Activated naive CD8-positive, alpha-beta T cell treated with anti-CD3 and anti-CD28 coated beads, Interleukin-2, amount 10 ng/mL, durations not matched to agents 7 days and 5 days (primary cell): ENCODE measurements around the gene CTIF. TPM values are rescaled to one million over a fixed set of nuclear protein-coding genes. Genes with fewer than 3 reads are reported as not detected.
A peak's percentile ranks its signal among the peaks of the same experiment; 100 is the strongest.

Experiments used
- ATAC-seq: fragments of 150-1000 bp; cut with Tn5 transposase; one replicate; pipeline ENCODE4 v1.10.0; 2021; ENCODE audit warnings: low read depth, moderate library complexity
- POLR2A ChIA-PET: fragments of 350-600 bp; sonication (Branson Sonifier 250); formaldehyde crosslinking; loops from one replicate; lab custom pipeline; 2021; ENCODE audit warnings: antibody characterized with exemption; lab: Charles Lee
- DNase-seq: peaks from one replicate; pipeline ENCODE4 v3.0.0; 2021
- H3K27ac Mint-ChIP-seq: one replicate; pipeline ENCODE4 v1.8.0; 2022; ENCODE audit warnings: mild to moderate bottlenecking, mixed read lengths
- H3K27me3 Mint-ChIP-seq: one replicate; pipeline ENCODE4 v1.8.0; 2022; ENCODE audit warnings: mild to moderate bottlenecking, moderate library complexity, mixed read lengths
- H3K36me3 Mint-ChIP-seq: one replicate; pipeline ENCODE4 v1.8.0; 2021; ENCODE audit warnings: mild to moderate bottlenecking, mixed read lengths
- H3K4me1 Mint-ChIP-seq: one replicate; pipeline ENCODE4 v1.8.0; 2021; ENCODE audit warnings: mixed read lengths
- H3K4me3 Mint-ChIP-seq: one replicate; pipeline ENCODE4 v1.8.0; 2022; ENCODE audit warnings: mild to moderate bottlenecking, moderate library complexity, mixed read lengths
- H3K9me3 Mint-ChIP-seq: one replicate; pipeline ENCODE4 v1.8.0; 2021; ENCODE audit warnings: mixed read lengths
- total RNA-seq, 2 experiments: library from RNA; stranded (reverse); gene quantifications; one replicate each; pipeline ENCODE4 v1.2.3, GENCODE V29; 2021

The CTIF gene
- total RNA-seq, 2 experiments from 2014 or later = 2.4 to 3.0 TPM

- Mint-ChIP-seq H3K27ac (peak overlapping the region; percentile 34), H3K27me3 (no peaks in the 10 kb centered on the region), H3K4me1 (peaks cover 24% of the 10 kb centered on the region), H3K4me3 (no peak overlapping the region), H3K36me3 (peaks cover 5% of the 10 kb centered on the region), H3K9me3 (peaks cover 3% of the 10 kb centered on the region)
- ATAC-seq (no peak), DNase-seq (no peak)
- POLR2A ChIA-PET = no interaction called here
Observed at GRCh38 chr18:48896326-48896874, 357.6 kb downstream of the CTIF start.

GRCh38 chr18:48896875-48897511 is 358.2 kb downstream of the CTIF start:
- DNase-seq = peak; percentile 28

GRCh38 chr18:48897531-48897930 is 358.7 kb downstream of the CTIF start:
- ATAC-seq (no peak), DNase-seq (no peak)
- no peak overlapping the region for H3K27ac Mint-ChIP-seq
- H3K27me3 Mint-ChIP-seq = no peaks in the 10 kb centered on the region
- POLR2A ChIA-PET = no interaction called here
- H3K9me3 Mint-ChIP-seq = peaks cover 3% of the 10 kb centered on the region
- peaks cover 24% of the 10 kb centered on the region for H3K4me1 Mint-ChIP-seq
- H3K36me3 Mint-ChIP-seq = peaks cover 5% of the 10 kb centered on the region
- H3K4me3 Mint-ChIP-seq = no peak overlapping the region

More at GRCh38 chr18:48896875-48897511, 358.2 kb downstream of the CTIF start:
- peaks cover 24% of the 10 kb centered on the region for H3K4me1 Mint-ChIP-seq
- H3K36me3 Mint-ChIP-seq = peaks cover 5% of the 10 kb centered on the region
- H3K27me3 Mint-ChIP-seq = no peaks in the 10 kb centered on the region
- peak; percentile 28 for ATAC-seq
- peaks cover 3% of the 10 kb centered on the region for H3K9me3 Mint-ChIP-seq
- H3K4me3 Mint-ChIP-seq = no peak overlapping the region
- POLR2A ChIA-PET = no interaction called here
- peak overlapping the region; percentile 34 for H3K27ac Mint-ChIP-seq

- no peak for ATAC-seq
Observed at GRCh38 chr18:48898521-48898920, 359.7 kb downstream of the CTIF start.

GRCh38 chr18:48899558-48900174 is 360.8 kb downstream of the CTIF start:
- no peak overlapping the region for H3K4me3 Mint-ChIP-seq
- no peaks in the 10 kb centered on the region for H3K27me3 Mint-ChIP-seq
- peaks cover 8% of the 10 kb centered on the region for H3K36me3 Mint-ChIP-seq
- H3K27ac Mint-ChIP-seq = no peak overlapping the region
- ATAC-seq (peak; percentile 18), DNase-seq (no peak)
- POLR2A ChIA-PET = no interaction called here
- H3K4me1 Mint-ChIP-seq = peaks cover 22% of the 10 kb centered on the region
- peaks cover 11% of the 10 kb centered on the region for H3K9me3 Mint-ChIP-seq

More at GRCh38 chr18:48898521-48898920, 359.7 kb downstream of the CTIF start:
- POLR2A ChIA-PET = no interaction called here
- Mint-ChIP-seq H3K4me1 (peaks cover 22% of the 10 kb centered on the region), H3K36me3 (peaks cover 5% of the 10 kb centered on the region), H3K9me3 (peaks cover 3% of the 10 kb centered on the region), H3K4me3 (no peak overlapping the region), H3K27ac (no peak overlapping the region), H3K27me3 (no peaks in the 10 kb centered on the region)
- no peak for DNase-seq

- peaks cover 18% of the 10 kb centered on the region for H3K4me1 Mint-ChIP-seq
- H3K36me3 Mint-ChIP-seq = peaks cover 14% of the 10 kb centered on the region
- H3K4me3 Mint-ChIP-seq = no peak overlapping the region
- no peak overlapping the region for H3K27ac Mint-ChIP-seq
- DNase-seq (no peak), ATAC-seq (no peak)
- peaks cover 4% of the 10 kb centered on the region for H3K27me3 Mint-ChIP-seq
- POLR2A ChIA-PET = interaction anchor here (1.1 kb wide), 1 partner anchor 49 kb away, joined by 3 read pairs; no protein-coding TSS in a partner anchor
- H3K9me3 Mint-ChIP-seq = peaks cover 16% of the 10 kb centered on the region
Observed at GRCh38 chr18:48900469-48900868, 361.6 kb downstream of the CTIF start.

- Mint-ChIP-seq H3K27me3 (peaks cover 6% of the 10 kb centered on the region), H3K4me3 (no peak overlapping the region), H3K4me1 (peaks cover 15% of the 10 kb centered on the region), H3K9me3 (peaks cover 16% of the 10 kb centered on the region), H3K27ac (no peak overlapping the region), H3K36me3 (peaks cover 14% of the 10 kb centered on the region)
- ATAC-seq = no peak
- no peak for DNase-seq
- POLR2A ChIA-PET = interaction anchor here (1.1 kb wide), 1 partner anchor 48 kb away, joined by 3 read pairs; no protein-coding TSS in a partner anchor
Observed at GRCh38 chr18:48901145-48902022, 362.6 kb downstream of the CTIF start.

- Mint-ChIP-seq H3K27me3 (peaks cover 8% of the 10 kb centered on the region), H3K36me3 (peaks cover 14% of the 10 kb centered on the region), H3K4me3 (no peak overlapping the region), H3K9me3 (peaks cover 16% of the 10 kb centered on the region), H3K4me1 (peaks cover 10% of the 10 kb centered on the region), H3K27ac (no peak overlapping the region)
- POLR2A ChIA-PET = no interaction called here
- DNase-seq (peak; percentile 23), ATAC-seq (no peak)
Observed at GRCh38 chr18:48902023-48902855, 363.4 kb downstream of the CTIF start.

GRCh38 chr18:48902856-48903601 is 364.2 kb downstream of the CTIF start:
- ATAC-seq (no peak), DNase-seq (peak; percentile 13)
- POLR2A ChIA-PET = no interaction called here
- peaks cover 14% of the 10 kb centered on the region for H3K36me3 Mint-ChIP-seq
- H3K27me3 Mint-ChIP-seq = peaks cover 8% of the 10 kb centered on the region
- H3K4me3 Mint-ChIP-seq = no peak overlapping the region
- H3K27ac Mint-ChIP-seq = no peak overlapping the region
- H3K4me1 Mint-ChIP-seq = peaks cover 10% of the 10 kb centered on the region
- H3K9me3 Mint-ChIP-seq = peaks cover 16% of the 10 kb centered on the region

GRCh38 chr18:48904091-48904490 is 365.3 kb downstream of the CTIF start:
- Mint-ChIP-seq H3K27me3 (peaks cover 8% of the 10 kb centered on the region), H3K9me3 (peaks cover 14% of the 10 kb centered on the region), H3K36me3 (peaks cover 13% of the 10 kb centered on the region), H3K27ac (no peak overlapping the region), H3K4me1 (peaks cover 17% of the 10 kb centered on the region), H3K4me3 (no peak overlapping the region)
- no peak for DNase-seq
- POLR2A ChIA-PET = no interaction called here
- ATAC-seq = no peak

- ATAC-seq = no peak
Observed at GRCh38 chr18:48904847-48905394, 366.1 kb downstream of the CTIF start.

GRCh38 chr18:48905513-48905912 is 366.7 kb downstream of the CTIF start:
- Mint-ChIP-seq H3K27ac (no peak overlapping the region), H3K4me1 (peaks cover 17% of the 10 kb centered on the region), H3K27me3 (peaks cover 8% of the 10 kb centered on the region), H3K36me3 (peaks cover 15% of the 10 kb centered on the region), H3K4me3 (no peak overlapping the region), H3K9me3 (peaks cover 13% of the 10 kb centered on the region)
- ATAC-seq (no peak), DNase-seq (no peak)
- POLR2A ChIA-PET = no interaction called here

More at GRCh38 chr18:48904847-48905394, 366.1 kb downstream of the CTIF start:
- POLR2A ChIA-PET = no interaction called here
- peaks cover 8% of the 10 kb centered on the region for H3K27me3 Mint-ChIP-seq
- peaks cover 18% of the 10 kb centered on the region for H3K4me1 Mint-ChIP-seq
- no peak overlapping the region for H3K27ac Mint-ChIP-seq
- no peak for DNase-seq
- H3K36me3 Mint-ChIP-seq = peaks cover 15% of the 10 kb centered on the region
- peaks cover 13% of the 10 kb centered on the region for H3K9me3 Mint-ChIP-seq
- H3K4me3 Mint-ChIP-seq = no peak overlapping the region
